Measurements from ENCODE around the gene AKT3.

GRCh38 chr1:243529512-243529911 is 320.5 kb downstream of the AKT3 start:
- TF ChIP-seq CTCF (IDR thresholded peaks at IDR 0.05) = no peak
- no peak for TF ChIP-seq POLR2A (IDR thresholded peaks at IDR 0.05)

Data from heart left ventricle (tissue), 13 donors.